PC-9 (cell line): ENCODE results near the gene BRAF. TPM values are rescaled to one million over a fixed set of nuclear protein-coding genes. Genes with fewer than 3 reads are reported as not detected.
A peak's percentile ranks its signal among the peaks of the same experiment; 100 is the strongest.

ENCODE experiments used
- Bru-seq: library from RNA; stranded (reverse); fragments of 400-500 nt; gene quantifications from one replicate; lab custom pipeline; 2021; lab: Mats Ljungman, UMichigan
- BruChase-seq, 2 experiments: library from RNA; stranded (reverse); fragments of 400-500 nt; gene quantifications; one replicate each; lab custom pipeline; 2021; lab: Mats Ljungman, UMichigan
- BruUV-seq: library from RNA; stranded (reverse); fragments of 400-500 nt; replicated peaks from 2 replicates; lab custom pipeline; 2021; lab: Mats Ljungman, UMichigan
- CTCF ChIA-PET: fragments of 300-600 bp; sonication (Branson Sonifier 250); formaldehyde crosslinking; loops from one replicate; lab custom pipeline; 2022; ENCODE audit warnings: antibody characterized with exemption; lab: Charles Lee
- POLR2A ChIA-PET: fragments of 300-600 bp; sonication (Branson Sonifier 250); formaldehyde crosslinking; loops from one replicate; lab custom pipeline; 2022; ENCODE audit warnings: antibody characterized with exemption; ENCODE audit not compliant: unreplicated experiment; lab: Charles Lee
- DNase-seq, 2 experiments: peaks; one replicate each; pipeline versions ENCODE4 v3.0.0 to v3.0.0-alpha.2; 2015 to 2022; ENCODE audit warnings: mixed read lengths in 1 of 2
- H2AFZ ChIP-seq: fragments of 200-600 bp; sonication (generic); 2 replicates; pipeline ENCODE4 v1.8.1; 2017; ENCODE audit warnings: antibody characterized with exemption
- H3F3A ChIP-seq: fragments of 200-600 bp; sonication (generic); 2 replicates; pipeline ENCODE4 v1.8.1; 2017; ENCODE audit warnings: antibody characterized with exemption, mild to moderate bottlenecking, low read depth; ENCODE audit not compliant: insufficient read depth
- H3K27ac ChIP-seq: fragments of 200-600 bp; sonication (generic); 2 replicates; pipeline ENCODE4 v1.6.1; 2016; ENCODE audit warnings: mixed run types
- H3K27me3 ChIP-seq: fragments of 200-600 bp; sonication (generic); 2 replicates; pipeline ENCODE4 v1.6.1; 2016; ENCODE audit warnings: low read depth, mixed run types; ENCODE audit not compliant: insufficient read depth
- H3K36me3 ChIP-seq: fragments of 200-600 bp; sonication (generic); 2 replicates; pipeline ENCODE4 v1.6.1; 2016; ENCODE audit warnings: low read depth, mixed run types
- H3K4me1 ChIP-seq: fragments of 200-600 bp; sonication (generic); replicated peaks from 2 replicates; pipeline ENCODE4 v1.6.1; 2016; ENCODE audit warnings: mixed run types; ENCODE audit not compliant: insufficient read depth
- H3K4me2 ChIP-seq: fragments of 200-600 bp; sonication (generic); 2 replicates; pipeline ENCODE4 v1.6.1; 2017; ENCODE audit warnings: mixed run types
- H3K4me3 ChIP-seq: fragments of 200-600 bp; sonication (generic); 2 replicates; pipeline ENCODE4 v1.6.1; 2016; ENCODE audit warnings: mixed run types
- H3K79me2 ChIP-seq: fragments of 200-600 bp; sonication (generic); 2 replicates; pipeline ENCODE4 v1.6.1; 2017; ENCODE audit warnings: low read depth, mixed run types
- H3K9me2 ChIP-seq: fragments of 200-600 bp; sonication (generic); 2 replicates; pipeline ENCODE4 v1.8.1; 2017; ENCODE audit warnings: mild to moderate bottlenecking; ENCODE audit not compliant: insufficient read depth
- H3K9me3 ChIP-seq: fragments of 200-600 bp; sonication (generic); 2 replicates; pipeline ENCODE4 v1.8.1; 2016; ENCODE audit warnings: low read depth; ENCODE audit not compliant: insufficient read depth
- H4K20me1 ChIP-seq: fragments of 200-600 bp; sonication (generic); 2 replicates; pipeline ENCODE4 v1.8.1; 2017; ENCODE audit not compliant: insufficient read depth
- EZH2 ChIP-seq: fragments of 200-600 bp; sonication (generic); IDR thresholded peaks from 2 replicates; pipeline ENCODE4 v1.8.0; 2017; ENCODE audit warnings: antibody characterized with exemption, low read depth
- intact Hi-C: fragments of 100-400 bp; cut with micrococcal nuclease; formaldehyde crosslinking; loops from one replicate; pipeline ENCODE4 v1.10.0; 2022; ENCODE audit not compliant: unreplicated experiment
- long read RNA-seq: library from polyadenylated mRNA; stranded (forward); transcript quantifications from one replicate; pipeline ENCODE4 v2.0.0, GENCODE V29; 2022
- total RNA-seq: library from RNA; stranded (reverse); gene quantifications from 2 replicates; pipeline ENCODE4 v1.2.3, GENCODE V29; 2021
- TF ChIP-seq, protein P1 (sequence below): fragments of 200-600 bp; sonication (generic); conservative IDR thresholded peaks from 2 replicates; pipeline ENCODE4 v1.6.1; 2017; ENCODE audit warnings: mixed run types, antibody characterized with exemption, mild to moderate bottlenecking, moderate library complexity

The BRAF gene
- total RNA-seq = 45.0 and 56.9 TPM in 2 replicates
- Bru-seq, nascent RNA = percentile 91 among the genes with signal in this experiment
- BruChase-seq, experiment 1, labeled RNA remaining after a 2-hour chase = percentile 89 among the genes with signal in this experiment
- BruChase-seq, experiment 2, labeled RNA remaining after a 6-hour chase = percentile 77 among the genes with signal in this experiment
- long read RNA-seq, full-length matches to known transcripts = 2 of 6 reads
- long read RNA-seq, partial matches to known transcripts = 0 of 6 reads
- long read RNA-seq, other reads (novel, unspliced or antisense) = 4 of 6 reads

DNA sequence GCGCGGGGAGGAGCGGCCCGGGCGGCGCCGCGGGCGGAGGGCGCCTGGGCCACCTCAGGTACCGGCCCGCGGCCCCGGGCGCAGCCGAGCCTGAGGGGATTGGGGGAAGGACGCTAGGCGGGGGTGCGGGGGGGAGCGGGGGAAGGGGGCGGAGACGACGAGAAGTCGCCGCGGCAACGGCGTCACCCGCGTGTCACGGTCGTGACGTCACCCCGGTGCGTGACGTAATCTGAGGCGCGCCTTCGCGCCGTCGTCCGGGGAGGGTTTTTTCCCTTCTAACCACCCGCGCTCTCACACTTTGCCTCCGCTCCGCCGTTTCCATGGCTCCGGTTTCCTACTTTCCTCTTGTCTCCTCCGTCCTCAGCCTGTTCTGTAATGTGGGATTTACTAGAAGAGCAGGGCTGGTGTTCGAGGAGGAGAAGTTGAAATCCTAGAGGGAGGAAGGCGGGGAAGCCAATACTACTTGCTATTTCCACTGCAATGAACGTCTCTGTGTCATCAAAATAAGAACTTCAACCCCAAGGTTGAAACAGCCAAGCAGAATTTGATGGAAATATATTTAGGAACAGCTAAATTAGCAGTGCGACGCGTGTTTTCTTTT lies at the start of gene BRAF:
TSS of gene BRAF (minus strand) at position 109 of the 601 bp plus-strand sequence. CDS start 226 bp downstream, outside the sequence.
- Histone ChIP-seq H3K36me3 (no peaks in the 10 kb centered on the region), H3K4me3 (peak within 1 kb of the TSS; percentile 98), H3K4me1 (peaks cover 51% of the 10 kb centered on the region), H3K9me3 (no peaks in the 10 kb centered on the region), H3K27ac (peak within 1 kb of the TSS; percentile 85), H3F3A (peaks cover 12% of the 10 kb centered on the region), H3K9me2 (no peaks in the 10 kb centered on the region), H3K79me2 (peaks cover 46% of the 10 kb centered on the region), H3K4me2 (peak within 1 kb of the TSS; percentile 88), H3K27me3 (no peaks in the 10 kb centered on the region), H2AFZ (peak within 1 kb of the TSS; percentile 96), H4K20me1 (peaks cover 23% of the 10 kb centered on the region)
- POLR2A ChIA-PET = no interaction called here
- no peak for TF ChIP-seq EZH2
- TF ChIP-seq, protein P1, sequence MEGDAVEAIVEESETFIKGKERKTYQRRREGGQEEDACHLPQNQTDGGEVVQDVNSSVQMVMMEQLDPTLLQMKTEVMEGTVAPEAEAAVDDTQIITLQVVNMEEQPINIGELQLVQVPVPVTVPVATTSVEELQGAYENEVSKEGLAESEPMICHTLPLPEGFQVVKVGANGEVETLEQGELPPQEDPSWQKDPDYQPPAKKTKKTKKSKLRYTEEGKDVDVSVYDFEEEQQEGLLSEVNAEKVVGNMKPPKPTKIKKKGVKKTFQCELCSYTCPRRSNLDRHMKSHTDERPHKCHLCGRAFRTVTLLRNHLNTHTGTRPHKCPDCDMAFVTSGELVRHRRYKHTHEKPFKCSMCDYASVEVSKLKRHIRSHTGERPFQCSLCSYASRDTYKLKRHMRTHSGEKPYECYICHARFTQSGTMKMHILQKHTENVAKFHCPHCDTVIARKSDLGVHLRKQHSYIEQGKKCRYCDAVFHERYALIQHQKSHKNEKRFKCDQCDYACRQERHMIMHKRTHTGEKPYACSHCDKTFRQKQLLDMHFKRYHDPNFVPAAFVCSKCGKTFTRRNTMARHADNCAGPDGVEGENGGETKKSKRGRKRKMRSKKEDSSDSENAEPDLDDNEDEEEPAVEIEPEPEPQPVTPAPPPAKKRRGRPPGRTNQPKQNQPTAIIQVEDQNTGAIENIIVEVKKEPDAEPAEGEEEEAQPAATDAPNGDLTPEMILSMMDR = no peak
- DNase-seq = peak; percentile 69 to 94
- CTCF ChIA-PET = interaction anchor here (0.8 kb wide), 1 partner anchor 113 kb away, joined by 5 read pairs; no protein-coding TSS in a partner anchor
- intact Hi-C loops = loop anchor here (2.0 to 10.0 kb wide), 3 partner anchors 90 to 450 kb away; partner anchors contain the start of genes MKRN1 and MRPS33
- BruUV-seq = TSS peak; percentile 96

DNA sequence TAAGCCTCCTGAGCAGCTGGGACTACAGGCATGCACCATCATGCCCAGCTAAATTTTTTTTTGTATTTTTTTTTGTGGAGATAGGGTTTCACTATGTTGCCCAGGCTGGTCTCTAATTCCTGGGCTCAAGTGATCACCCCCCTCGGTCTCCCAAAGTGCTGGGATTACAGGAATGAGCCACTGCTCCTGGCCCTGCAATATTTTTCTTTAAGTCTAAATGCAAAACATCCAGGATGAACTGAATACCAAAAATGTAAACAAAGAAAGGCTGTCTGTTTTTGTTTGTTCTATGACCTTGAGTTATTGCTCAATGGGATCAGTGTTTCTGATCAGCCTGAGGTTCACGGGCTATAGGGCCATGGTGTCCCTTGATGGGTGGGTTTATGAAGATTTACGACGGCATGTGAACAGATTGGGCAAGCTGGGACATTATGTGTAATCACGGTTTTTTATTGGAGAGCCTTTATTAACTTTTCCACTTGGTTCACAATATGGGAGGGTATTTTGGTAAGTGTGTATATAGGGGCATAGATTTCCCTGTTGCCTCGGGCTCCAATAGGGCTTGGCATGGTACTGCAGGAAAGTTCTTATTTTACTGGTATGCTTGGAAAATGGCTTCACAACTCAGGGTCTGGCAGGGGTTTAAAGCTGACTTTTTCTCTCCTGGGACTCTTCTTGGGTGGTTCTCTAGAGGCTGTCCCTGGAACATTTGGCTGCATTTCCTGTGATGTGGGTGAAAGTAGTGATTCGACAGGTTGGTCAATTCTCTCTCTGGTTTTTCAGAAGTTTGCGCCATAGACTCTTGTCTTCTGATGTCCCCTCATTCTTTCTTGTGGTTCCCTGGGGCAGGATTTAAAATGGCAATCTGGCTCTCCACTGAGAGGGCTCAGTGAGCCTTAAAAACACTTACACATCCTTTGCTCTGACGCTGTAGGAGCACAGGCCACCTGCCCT lies 48.4 kb upstream of the BRAF start:
- Histone ChIP-seq H2AFZ (peak overlapping the region; percentile 61; the same call in 1 of the 2 replicates), H3K4me3 (no peak overlapping the region), H3K27ac (peak overlapping the region; percentile 22; the same call in 1 of the 2 replicates), H3K36me3 (no peaks in the 10 kb centered on the region), H3K27me3 (no peaks in the 10 kb centered on the region), H3K9me2 (no peaks in the 10 kb centered on the region), H3F3A (peaks cover 20% of the 10 kb centered on the region; the same call in 1 of the 2 replicates), H3K9me3 (no peaks in the 10 kb centered on the region), H3K4me2 (peak overlapping the region; percentile 38), H3K4me1 (peaks cover 48% of the 10 kb centered on the region), H3K79me2 (no peaks in the 10 kb centered on the region), H4K20me1 (no peaks in the 10 kb centered on the region)
- no peak for TF ChIP-seq EZH2
- TF ChIP-seq, protein P1 = no peak
- peak in 1 of 2 experiments; percentile 59 for DNase-seq
- no TSS peak for BruUV-seq
- POLR2A ChIA-PET = interaction anchor here (0.7 kb wide), 1 partner anchor 20 kb away, joined by 3 read pairs; no protein-coding TSS in a partner anchor
- CTCF ChIA-PET = interaction anchor here (0.6 kb wide), 2 partner anchors 764 to 1355 kb away, joined by 4 to 10 read pairs; no protein-coding TSS in a partner anchor
- intact Hi-C loops = no loop called here

DNA sequence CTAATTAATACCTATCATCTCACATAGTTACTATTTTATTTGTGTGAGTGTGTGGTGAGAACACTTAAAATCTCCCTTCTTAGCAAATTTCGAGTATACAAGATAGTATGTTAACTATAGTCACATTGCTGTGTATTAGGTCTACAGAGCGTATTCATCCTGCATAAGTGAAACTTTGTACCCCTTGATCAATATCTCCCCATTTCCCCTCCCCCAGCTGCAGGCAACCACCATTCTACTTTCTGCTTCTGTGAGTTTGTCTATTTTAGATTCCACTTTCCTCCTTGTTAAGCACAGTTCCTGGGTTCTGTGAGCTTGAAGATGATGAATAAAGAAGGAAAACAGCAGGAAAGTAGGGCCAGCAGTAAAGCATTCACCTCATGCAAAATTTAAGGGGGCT lies 47.6 kb upstream of the BRAF start:
- Histone ChIP-seq H3K4me1 (peaks cover 40% of the 10 kb centered on the region), H3K79me2 (no peaks in the 10 kb centered on the region), H3K36me3 (no peaks in the 10 kb centered on the region), H3K4me3 (no peak overlapping the region), H3F3A (peaks cover 12% of the 10 kb centered on the region; the same call in 1 of the 2 replicates), H3K4me2 (peak overlapping the region; percentile 38), H3K27ac (no peak overlapping the region), H3K27me3 (no peaks in the 10 kb centered on the region), H2AFZ (no peak overlapping the region), H3K9me2 (no peaks in the 10 kb centered on the region), H3K9me3 (no peaks in the 10 kb centered on the region), H4K20me1 (no peaks in the 10 kb centered on the region)
- intact Hi-C loops = no loop called here
- ChIA-PET CTCF (no interaction called here), POLR2A (interaction anchor here (0.7 kb wide), 1 partner anchor 21 kb away, joined by 3 read pairs; no protein-coding TSS in a partner anchor)
- TF ChIP-seq, protein P1 = no peak
- no peak for TF ChIP-seq EZH2
- BruUV-seq = no TSS peak
- DNase-seq = no peak
